Mesenteric fat pad (tissue), 1 donor: Measurements from ENCODE around the gene ADGRB2. TPM values are rescaled to one million over a fixed set of nuclear protein-coding genes. Genes with fewer than 3 reads are reported as not detected.

Experiments used
- DNase-seq: peaks from one replicate; pipeline ENCODE4 v3.0.0-alpha.2; 2020; ENCODE audit warnings: low spot score
- total RNA-seq: library from RNA; stranded (reverse); fragmentation: NEBNext Ultra II Directional; extraction: Animal tissue kit (Norgen Biotek cat#: 25700); gene quantifications from one replicate; pipeline ENCODE4 v1.2.1, GENCODE V29; 2021
- donor health status: DM: yes; HTN: yes; CAD: no.

ADGRB2 gene
- total RNA-seq, 1 donor from 2014 or later = 3.9 TPM

- peak; percentile 45 for DNase-seq
Measured at GRCh38 chr1:31783846-31784245, 19.7 kb upstream of the ADGRB2 start.

GRCh38 chr1:31782421-31783410 lies 18.6 kb upstream of the ADGRB2 start:
- DNase-seq = no peak

- DNase-seq = no peak
Measured at GRCh38 chr1:31781756-31782371, 17.7 kb upstream of the ADGRB2 start.

- no peak for DNase-seq
Measured at GRCh38 chr1:31781138-31781755, 17.1 kb upstream of the ADGRB2 start.

GRCh38 chr1:31780632-31781031 lies 16.5 kb upstream of the ADGRB2 start:
- DNase-seq = no peak

GRCh38 chr1:31779687-31780086 lies 15.5 kb upstream of the ADGRB2 start:
- no peak for DNase-seq

GRCh38 chr1:31778763-31779488 lies 14.8 kb upstream of the ADGRB2 start:
- no peak for DNase-seq

- DNase-seq = no peak
Measured at GRCh38 chr1:31776516-31776915, 12.4 kb upstream of the ADGRB2 start.

- no peak for DNase-seq
Measured at GRCh38 chr1:31776032-31776431, 11.9 kb upstream of the ADGRB2 start.

GRCh38 chr1:31775210-31775999 lies 11.3 kb upstream of the ADGRB2 start:
- no peak for DNase-seq

- no peak for DNase-seq
Measured at GRCh38 chr1:31774495-31774894, 10.4 kb upstream of the ADGRB2 start.

GRCh38 chr1:31773861-31774260 lies 9.7 kb upstream of the ADGRB2 start:
- no peak for DNase-seq

GRCh38 chr1:31772669-31773248 lies 8.6 kb upstream of the ADGRB2 start:
- DNase-seq = no peak

- no peak for DNase-seq
Measured at GRCh38 chr1:31771891-31772668, 7.9 kb upstream of the ADGRB2 start.

GRCh38 chr1:31769720-31770390 lies 5.7 kb upstream of the ADGRB2 start:
- no peak for DNase-seq

- no peak for DNase-seq
Measured at GRCh38 chr1:31768939-31769704, 5.0 kb upstream of the ADGRB2 start.

GRCh38 chr1:31768407-31768907 lies 4.3 kb upstream of the ADGRB2 start:
- no peak for DNase-seq

- DNase-seq = no peak
Measured at GRCh38 chr1:31767225-31767624, 3.1 kb upstream of the ADGRB2 start.
